Heart right ventricle (tissue), 16 donors: ENCODE results near the gene DUSP16. TPM values are rescaled to one million over a fixed set of nuclear protein-coding genes. Genes with fewer than 3 reads are reported as not detected.

ENCODE experiments used
- ATAC-seq, 8 donors: fragments of 200-7000 bp; cut with Tn5 transposase; one replicate each; pipeline ENCODE4 v1.9.1; 2020; ENCODE audit warnings: mild to moderate bottlenecking in 8 of 8, moderate library complexity in 8 of 8, moderate number of reproducible peaks in 1 of 8
- DNase-seq, 2 donors: peaks; one replicate each; pipeline ENCODE4 v3.0.0-alpha.2; 2020
- H3K27ac ChIP-seq, 10 donors: fragments of 200-600 bp; sonication (generic) in 2 of 10; one replicate each; pipeline versions ENCODE4 v1.5.0 to v1.8.0; 2020 to 2022; ENCODE audit warnings: mild to moderate bottlenecking in 3 of 10
- H3K27me3 ChIP-seq, 7 donors: fragments of 200-600 bp; one replicate each; pipeline ENCODE4 v1.8.0; 2021 to 2022; ENCODE audit warnings: mild to moderate bottlenecking in 2 of 7
- H3K36me3 ChIP-seq, 9 donors: fragments of 200-600 bp; sonication (generic) in 1 of 9; one replicate each; pipeline versions ENCODE4 v1.5.0 to v1.8.0; 2020 to 2022; ENCODE audit warnings: mild to moderate bottlenecking in 2 of 9
- H3K4me1 ChIP-seq, 9 donors: fragments of 200-600 bp; sonication (generic) in 1 of 9; one replicate each; pipeline versions ENCODE4 v1.5.0 to v1.8.0; 2020 to 2022; ENCODE audit warnings: mild to moderate bottlenecking in 4 of 9
- H3K4me3 ChIP-seq, 10 donors: fragments of 200-600 bp; sonication (generic) in 2 of 10; one replicate each; pipeline versions ENCODE4 v1.5.0 to v1.8.0; 2020 to 2022; ENCODE audit warnings: mild to moderate bottlenecking in 7 of 10, moderate library complexity in 2 of 10
- H3K9me3 ChIP-seq, 11 donors: fragments of 200-600 bp in 10 of 11; sonication (generic) in 2 of 11; one replicate each; pipeline versions ENCODE4 v1.5.0 to v1.8.0; 2013 to 2022; ENCODE audit warnings: mild to moderate bottlenecking in 2 of 11, control low read depth in 1 of 11, moderate library complexity in 1 of 11
- WGBS, 2 donors: extraction: QIAGEN DNeasy Blood & Tissue Kit; methylation state at CpG; one replicate each; pipeline ENCODE4 v1.1.7; 2013; ENCODE audit warnings: inconsistent platforms in 1 of 2; 5-methylcytosine and 5-hydroxymethylcytosine counted together
- intact Hi-C, 10 donors: fragments of 100-400 bp; cut with DNase I; formaldehyde crosslinking; loops; one replicate each; pipeline versions ENCODE4 v1.11.1 to v1.14.2; 2022
- polyA plus RNA-seq, 2 donors: library from polyadenylated mRNA; stranded (reverse); fragments of 200-250 nt; gene quantifications; one replicate each; pipeline ENCODE4 v1.2.3, GENCODE V29; 2013
- total RNA-seq, 10 donors: library from RNA; stranded (reverse); fragmentation: NEBNext Ultra II Directional in 3 of 10; extraction: Animal tissue kit (Norgen Biotek cat#: 25700) in 3 of 10; gene quantifications; one replicate each; pipeline versions ENCODE4 v1.2.1 to v1.2.4, GENCODE V29; 2021 to 2023
- TF ChIP-seq, protein P1 (sequence below), 9 donors: fragments of 200-600 bp; sonication (generic) in 2 of 9; IDR thresholded peaks; one replicate each; pipeline versions ENCODE4 v1.5.0 to v1.8.0; 2021 to 2022; ENCODE audit warnings: antibody characterized with exemption in 9 of 9, mild to moderate bottlenecking in 5 of 9, moderate library complexity in 1 of 9
- donor health status: Arrhythmogenic right ventricular cardiomyopathy.
- donor health status: ischemic (EF 13 %, LVEDD 7.1; RV severe dilation, severe dysfunction).
- donor health status: healthy with polysubstance abuse.
- donor health status: DM: no; HTN: yes; CAD: no.
- donor health status: DM: no; HTN: no; CAD: no.
- donor health status: ischemic (EF 25% LVEDD 6.9; RV normal size, moderate dysfunction).
- donor health status: ischemic (EF 25% LVEDD 5.7; RV mildly dilated, moderate dysfunction).
- donor health status: healthy.
- donor health status: DM: yes; HTN: yes; CAD: no.
- donor health status: Ischemic cardiomyopathy.
- donor health status: ischemic (EF 35%, LVEDD 5.7; RV mildly dilated, moderate dysfunction).
- donor health status: nonischemic (EF 11% LVEDD 7.7; RV severe dilation, severe dysfunction).
- donor health status: DM: yes; HTN: yes; CAD: no.
- donor health status: PGD.
- donor health status: ischemic (EF 29% LVEDD 5.4; RV normal size, mild dysfunction).
- donor health status: nonischemic (EF 23%, LVEDD 6.1; RV moderate dilation, normal function).

DUSP16 gene
- total and polyA plus RNA-seq, 12 donors: 2.6 to 21.7 (median 15.8) TPM

DNA sequence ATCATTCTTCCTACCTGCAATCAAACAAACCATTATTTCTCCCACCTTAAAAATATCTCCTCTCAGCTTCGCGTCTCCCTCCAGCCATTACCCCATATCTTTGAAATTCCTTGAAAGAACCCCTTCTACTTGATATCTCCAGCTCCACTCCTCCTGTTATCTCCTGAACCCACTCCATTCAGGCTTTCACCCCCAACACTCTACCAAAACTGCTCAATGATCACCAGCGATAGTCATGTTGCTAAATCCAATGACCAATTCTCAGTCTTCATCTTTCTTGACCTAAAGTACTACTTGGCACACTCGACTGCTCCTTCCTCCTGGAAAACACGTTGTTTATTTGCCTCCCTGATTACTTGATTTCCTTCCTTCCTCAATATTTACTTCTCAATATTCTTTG is 70.1 kb downstream of the DUSP16 start:
- DNase-seq (no peak), ATAC-seq (no peak)
- WGBS, 2 donors: 78 to 84% methylated on average over 5 of the region's 5 CpGs
- intact Hi-C loops: no loop called here
- H3K4me3 ChIP-seq: no peak overlapping the region
- no peaks in the 10 kb centered on the region for H3K27me3 ChIP-seq
- H3K9me3 ChIP-seq: no peaks in the 10 kb centered on the region
- no peak overlapping the region for H3K27ac ChIP-seq
- peaks cover 0 to 17% (median 0%) of the 10 kb centered on the region in 9 donors for H3K4me1 ChIP-seq
- H3K36me3 ChIP-seq: peaks cover 0 to 46% (median 0%) of the 10 kb centered on the region in 9 donors
- TF ChIP-seq, protein P1, sequence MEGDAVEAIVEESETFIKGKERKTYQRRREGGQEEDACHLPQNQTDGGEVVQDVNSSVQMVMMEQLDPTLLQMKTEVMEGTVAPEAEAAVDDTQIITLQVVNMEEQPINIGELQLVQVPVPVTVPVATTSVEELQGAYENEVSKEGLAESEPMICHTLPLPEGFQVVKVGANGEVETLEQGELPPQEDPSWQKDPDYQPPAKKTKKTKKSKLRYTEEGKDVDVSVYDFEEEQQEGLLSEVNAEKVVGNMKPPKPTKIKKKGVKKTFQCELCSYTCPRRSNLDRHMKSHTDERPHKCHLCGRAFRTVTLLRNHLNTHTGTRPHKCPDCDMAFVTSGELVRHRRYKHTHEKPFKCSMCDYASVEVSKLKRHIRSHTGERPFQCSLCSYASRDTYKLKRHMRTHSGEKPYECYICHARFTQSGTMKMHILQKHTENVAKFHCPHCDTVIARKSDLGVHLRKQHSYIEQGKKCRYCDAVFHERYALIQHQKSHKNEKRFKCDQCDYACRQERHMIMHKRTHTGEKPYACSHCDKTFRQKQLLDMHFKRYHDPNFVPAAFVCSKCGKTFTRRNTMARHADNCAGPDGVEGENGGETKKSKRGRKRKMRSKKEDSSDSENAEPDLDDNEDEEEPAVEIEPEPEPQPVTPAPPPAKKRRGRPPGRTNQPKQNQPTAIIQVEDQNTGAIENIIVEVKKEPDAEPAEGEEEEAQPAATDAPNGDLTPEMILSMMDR (IDR thresholded peaks at IDR 0.05): no peak

DNA sequence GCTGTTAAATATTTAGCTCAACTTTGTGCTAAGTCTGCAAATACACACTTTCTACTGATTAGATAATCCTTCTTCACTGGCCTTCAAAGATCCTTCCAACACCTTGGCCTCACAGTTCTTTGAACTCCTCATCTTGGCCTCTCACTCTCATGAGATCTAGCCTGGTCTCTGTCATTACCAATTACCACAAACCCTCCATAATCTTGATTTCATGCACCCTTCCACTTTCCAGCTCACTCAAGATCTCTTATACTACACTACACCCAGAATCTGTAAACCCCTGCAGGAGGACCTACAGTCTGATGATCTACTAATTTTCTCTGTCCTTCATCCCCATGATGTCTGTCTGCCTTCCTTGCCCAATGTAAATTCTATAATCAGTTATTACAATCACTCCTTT is 71.1 kb downstream of the DUSP16 start:
- H3K36me3 ChIP-seq: peaks cover 0 to 44% (median 3%) of the 10 kb centered on the region in 9 donors
- no peak overlapping the region for H3K4me3 ChIP-seq
- intact Hi-C loops: no loop called here
- ATAC-seq (no peak), DNase-seq (no peak)
- TF ChIP-seq, protein P1 (IDR thresholded peaks at IDR 0.05): no peak
- no peaks in the 10 kb centered on the region for H3K9me3 ChIP-seq
- H3K27ac ChIP-seq: no peak overlapping the region
- H3K4me1 ChIP-seq: peaks cover 0 to 17% (median 0%) of the 10 kb centered on the region in 9 donors
- no peaks in the 10 kb centered on the region for H3K27me3 ChIP-seq

DNA sequence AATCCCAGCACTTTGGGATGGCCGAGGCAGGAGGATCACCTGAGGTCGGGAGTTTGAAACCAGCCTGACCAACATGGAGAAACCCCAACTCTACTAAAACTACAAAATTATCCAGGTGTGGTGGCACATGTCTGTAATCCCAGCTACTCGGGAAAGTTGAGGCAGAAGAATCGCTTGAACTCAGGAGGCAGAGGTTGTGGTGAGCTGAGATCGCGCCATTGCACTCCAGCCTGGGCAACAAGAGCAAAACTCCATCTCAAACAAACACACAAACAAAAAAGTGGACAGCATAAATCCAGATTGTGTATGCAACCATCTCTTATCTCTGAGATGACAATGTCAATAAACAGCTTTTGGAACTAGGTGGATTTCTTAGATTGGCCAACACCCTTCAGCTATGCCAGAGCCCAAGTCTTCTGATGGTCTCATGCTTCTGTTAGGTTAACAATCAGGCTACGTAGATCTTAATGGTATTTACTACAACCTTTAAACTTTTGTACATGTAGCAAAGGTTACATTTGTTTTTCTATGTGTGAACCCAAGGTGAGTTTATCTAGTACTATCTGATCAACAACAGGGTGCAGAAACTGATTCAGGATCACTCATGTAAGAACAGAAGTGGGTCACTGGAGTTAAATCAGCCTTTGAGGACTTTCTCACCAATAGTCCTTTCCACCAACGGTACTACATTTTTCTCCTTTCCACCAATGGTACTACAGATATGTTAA is 73.7 kb downstream of the DUSP16 start:
- intact Hi-C loops: no loop called here
- no peaks in the 10 kb centered on the region for H3K27me3 ChIP-seq
- ATAC-seq: no peak
- peaks cover 0 to 17% (median 0%) of the 10 kb centered on the region in 9 donors for H3K4me1 ChIP-seq
- WGBS, 2 donors: 98 to 99% methylated on average over 8 of the region's 8 CpGs
- H3K36me3 ChIP-seq: peaks cover 0 to 55% (median 12%) of the 10 kb centered on the region in 9 donors
- no peaks in the 10 kb centered on the region for H3K9me3 ChIP-seq
- no peak overlapping the region for H3K4me3 ChIP-seq
- DNase-seq: no peak
- no peak overlapping the region for H3K27ac ChIP-seq
- TF ChIP-seq, protein P1 (IDR thresholded peaks at IDR 0.05): no peak

DNA sequence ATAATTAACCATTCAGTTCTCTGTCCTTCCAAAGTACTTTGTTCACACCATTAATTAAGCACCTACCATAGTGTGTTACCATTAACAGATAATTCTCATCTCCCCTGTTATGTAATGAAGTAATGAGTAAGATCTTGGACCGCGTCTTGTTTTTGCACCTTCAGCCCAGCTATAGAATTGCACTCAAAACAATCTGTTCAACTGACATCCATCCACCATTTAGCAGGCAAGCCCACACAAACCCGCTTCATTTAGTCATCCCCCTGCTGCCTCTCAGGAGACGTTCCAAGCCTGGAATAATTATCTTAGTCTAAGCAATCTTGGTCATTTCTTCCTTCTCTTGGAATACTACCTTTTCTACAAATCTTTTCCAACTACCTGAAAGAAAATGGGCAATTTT is 74.4 kb downstream of the DUSP16 start:
- no peaks in the 10 kb centered on the region for H3K9me3 ChIP-seq
- H3K36me3 ChIP-seq: peaks cover 0 to 61% (median 12%) of the 10 kb centered on the region in 9 donors
- no peak for ATAC-seq
- intact Hi-C loops: no loop called here
- no peaks in the 10 kb centered on the region for H3K27me3 ChIP-seq
- TF ChIP-seq, protein P1 (IDR thresholded peaks at IDR 0.05): no peak
- no peak for DNase-seq
- no peak overlapping the region for H3K27ac ChIP-seq
- WGBS, 2 donors: 92 to 96% methylated on average over 4 of the region's 4 CpGs
- peaks cover 0 to 12% (median 0%) of the 10 kb centered on the region in 9 donors for H3K4me1 ChIP-seq
- no peak overlapping the region for H3K4me3 ChIP-seq
